AG09309 (cell line): ENCODE results near the gene ACSF2.
A peak's percentile ranks its signal among the peaks of the same experiment; 100 is the strongest.

ENCODE experiments used
- DNase-seq: peaks from one replicate; pipeline ENCODE4 v3.0.0-alpha.2; 2010; ENCODE audit warnings: low read depth
- H3K4me3 ChIP-seq: 2 replicates; pipeline ENCODE4 v1.5.1; 2011; ENCODE audit warnings: mild to moderate bottlenecking, low read depth, low read length, moderate library complexity; ENCODE audit not compliant: control insufficient read depth
- CTCF ChIP-seq: IDR thresholded peaks from 2 replicates; pipeline ENCODE4 v1.5.1; 2011; ENCODE audit warnings: mild to moderate bottlenecking, low read depth, low read length, inconsistent platforms; ENCODE audit not compliant: insufficient read depth, control insufficient read depth; ENCODE audit errors: missing control alignments

The ACSF2 gene

GRCh38 chr17:50478391-50479381, 52.7 kb downstream of the ACSF2 start, which contains the start of gene RSAD1:
RSAD1 (plus strand) TSS chr17:50478860; CDS start chr17:50478885, 25 bp downstream.
- peak; percentile 46 for DNase-seq
- TF ChIP-seq CTCF, result peak; percentile 43
- peak within 1 kb of the TSS; percentile 58 for H3K4me3 ChIP-seq

DNA sequence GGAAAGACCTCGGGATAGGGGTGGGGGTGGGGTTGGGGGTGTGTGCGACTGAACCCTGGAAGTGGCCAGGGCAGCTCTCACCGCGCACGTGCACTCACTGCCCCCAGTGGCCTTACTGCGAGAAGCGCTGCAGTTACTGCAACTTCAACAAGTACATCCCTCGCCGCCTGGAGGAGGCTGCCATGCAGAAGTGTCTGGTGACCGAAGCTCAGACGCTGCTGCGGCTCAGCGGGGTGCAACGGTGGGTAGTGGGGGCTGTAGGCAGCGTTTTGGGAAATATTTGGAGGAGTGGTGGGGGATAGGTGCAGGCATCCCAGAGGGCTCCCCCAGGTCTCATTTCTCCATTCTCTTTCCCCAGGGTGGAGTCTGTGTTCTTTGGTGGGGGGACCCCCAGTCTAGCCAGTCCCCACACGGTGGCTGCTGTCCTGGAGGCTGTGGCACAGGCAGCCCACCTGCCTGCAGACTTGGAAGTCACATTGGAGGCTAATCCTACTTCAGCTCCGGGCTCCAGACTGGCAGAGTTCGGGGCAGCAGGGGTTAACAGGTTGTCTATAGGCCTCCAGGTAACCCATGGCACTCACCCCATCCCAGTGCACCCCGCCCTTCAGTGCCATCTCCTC, 53.6 kb downstream of the ACSF2 start:
- peak; percentile 53 for TF ChIP-seq CTCF
- H3K4me3 ChIP-seq, result peak overlapping the region; percentile 58
- no peak for DNase-seq

DNA sequence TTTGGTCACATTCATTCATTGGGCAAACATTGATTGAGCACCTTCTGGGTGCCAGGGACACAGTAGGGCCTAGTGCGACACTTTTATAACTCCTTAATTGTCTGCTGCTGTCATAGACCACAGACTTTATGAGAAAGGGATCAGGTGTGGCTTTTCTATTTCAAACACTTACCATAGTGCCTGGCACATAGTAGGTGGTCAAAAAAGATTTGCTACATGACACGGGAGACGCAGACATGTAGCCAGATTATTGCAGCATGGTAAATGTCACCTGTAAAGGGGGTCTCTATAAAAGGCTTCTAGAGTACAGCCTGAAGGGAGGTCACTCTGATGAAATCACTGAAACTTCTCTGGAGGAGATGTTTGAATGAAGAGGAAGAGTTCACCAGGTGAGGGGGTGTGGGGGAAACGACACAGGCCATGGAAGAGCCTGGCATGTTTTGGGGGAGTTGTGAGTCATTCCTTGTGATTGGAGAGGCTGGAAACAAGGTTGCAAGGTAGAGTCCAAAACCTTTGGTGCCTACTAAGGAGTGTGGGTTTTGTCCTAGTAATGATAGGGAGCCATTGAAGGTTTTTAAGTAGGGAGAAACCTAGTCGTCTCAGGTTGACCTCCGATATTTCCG, 54.2 kb downstream of the ACSF2 start:
- no peak for TF ChIP-seq CTCF
- no peak for DNase-seq
- no peak overlapping the region for H3K4me3 ChIP-seq

DNA sequence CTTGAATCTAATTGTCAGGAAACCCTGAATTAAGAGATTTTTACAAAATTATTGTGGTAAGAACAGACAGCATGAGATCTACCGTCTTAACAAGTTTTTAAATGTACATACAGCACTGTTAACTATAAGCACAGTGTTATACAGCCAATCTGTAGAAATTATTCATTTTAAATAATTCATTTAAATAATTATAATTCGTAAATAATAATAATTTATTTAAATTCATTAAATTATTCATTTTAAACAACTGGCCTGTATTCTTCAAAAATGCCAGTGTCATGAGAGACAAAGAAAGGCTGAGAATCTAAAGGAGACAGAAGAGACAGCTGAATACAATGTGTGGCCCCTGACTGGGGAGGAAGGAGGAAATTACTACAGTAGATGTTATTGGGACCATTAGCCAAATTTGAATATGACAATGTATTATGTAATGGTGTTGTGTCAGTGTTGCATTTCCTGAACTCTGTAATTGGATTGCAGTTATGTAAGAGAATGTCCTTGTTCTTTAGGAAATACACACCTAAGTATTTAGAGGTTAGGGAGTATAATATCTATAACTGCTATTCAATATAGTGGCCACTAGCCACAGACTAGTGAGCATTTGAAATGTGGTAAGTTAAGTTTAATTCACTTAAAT, 55.0 kb downstream of the ACSF2 start:
- no peak for TF ChIP-seq CTCF
- H3K4me3 ChIP-seq, result no peak overlapping the region
- DNase-seq, result no peak

DNA sequence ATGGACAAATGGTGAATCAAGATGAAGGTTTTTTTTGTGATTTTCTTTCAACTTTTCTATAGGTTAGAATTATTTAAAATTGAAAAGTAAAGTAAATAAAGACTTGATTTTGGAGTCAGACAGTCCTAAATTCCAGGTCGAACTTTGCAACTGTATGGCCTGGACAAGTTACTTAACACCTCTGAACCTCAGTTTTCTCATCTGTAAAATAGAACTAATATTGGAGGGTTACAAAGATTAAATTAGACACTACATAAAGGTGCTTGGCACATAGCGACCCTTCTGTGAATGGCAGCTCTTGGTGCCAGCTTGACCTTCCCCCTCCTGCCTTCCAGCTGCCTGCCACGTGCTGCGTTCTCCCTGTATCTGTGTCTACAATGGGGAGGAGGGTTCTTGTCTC, 55.6 kb downstream of the ACSF2 start:
- no peak for TF ChIP-seq CTCF
- H3K4me3 ChIP-seq, result no peak overlapping the region
- no peak for DNase-seq

GRCh38 chr17:50482110-50482509, 56.1 kb downstream of the ACSF2 start:
- no peak for TF ChIP-seq CTCF
- no peak overlapping the region for H3K4me3 ChIP-seq
- no peak for DNase-seq
